ENCODE measurements around the gene SRPK2. TPM values are rescaled to one million over a fixed set of nuclear protein-coding genes. Genes with fewer than 3 reads are reported as not detected.

SRPK2 gene
- polyA plus RNA-seq, 1 donor from 2014 or later = 118 TPM

- no peaks in the 10 kb centered on the region for H3K9me2 ChIP-seq (ENCODE audit: insufficient read depth, low read length)
- no peak overlapping the region for H3K4me3 ChIP-seq (ENCODE audit: low read length)
- peaks cover 2% of the 10 kb centered on the region for H3K79me2 ChIP-seq (replicated peaks; ENCODE audit: insufficient read depth, low read length)
- no peaks in the 10 kb centered on the region for H3K36me3 ChIP-seq (ENCODE audit: insufficient read depth, low read length)
- no peak for TF ChIP-seq CTCF (IDR thresholded peaks at IDR 0.05; ENCODE audit: poor library complexity, severe bottlenecking)
- TF ChIP-seq EP300 (conservative IDR thresholded peaks at IDR 0.05; ENCODE audit: poor library complexity, severe bottlenecking) = no peak
- no peak for TF ChIP-seq MXI1 (conservative IDR thresholded peaks at IDR 0.05; ENCODE audit: poor library complexity, severe bottlenecking)
- TF ChIP-seq REST (IDR thresholded peaks at IDR 0.05; ENCODE audit: borderline replicate concordance) = no peak
- no peak for TF ChIP-seq SMC3 (conservative IDR thresholded peaks at IDR 0.05; ENCODE audit: poor library complexity)
- no peak for TF ChIP-seq RAD21 (conservative IDR thresholded peaks at IDR 0.05)
- TF ChIP-seq TAF1 (IDR thresholded peaks at IDR 0.05; ENCODE audit: low read depth) = no peak
- no peak for TF ChIP-seq POLR2AphosphoS5 (IDR thresholded peaks at IDR 0.05)
- TF ChIP-seq EZH2 (IDR thresholded peaks at IDR 0.05; ENCODE audit: borderline replicate concordance, insufficient read depth, low read length, poor library complexity, severe bottlenecking) = no peak
- no peaks in the 10 kb centered on the region for H3K27me3 ChIP-seq (ENCODE audit: insufficient read depth, low read depth, low read length)
- H3K9ac ChIP-seq (ENCODE audit: low read length) = no peak overlapping the region
- H3K9me3 ChIP-seq (ENCODE audit: low read length) = no peaks in the 10 kb centered on the region
- no peak overlapping the region for H2AFZ ChIP-seq (ENCODE audit: low read depth, low read length)
- no peak overlapping the region for H3K4me2 ChIP-seq (ENCODE audit: low read length)
- H3K27ac ChIP-seq (ENCODE audit: low read length) = no peak overlapping the region
- H3F3A ChIP-seq (ENCODE audit: insufficient read depth, low read length, poor library complexity, severe bottlenecking) = no peaks in the 10 kb centered on the region
- no peaks in the 10 kb centered on the region for H4K20me1 ChIP-seq (ENCODE audit: insufficient read depth)
These were observed 33.0 kb downstream of the SRPK2 start for GRCh38 chr7:105355701-105356100.

- Histone ChIP-seq H3K27me3 (ENCODE audit: insufficient read depth, low read depth, low read length) (no peaks in the 10 kb centered on the region), H3K9me2 (ENCODE audit: insufficient read depth, low read length) (no peaks in the 10 kb centered on the region), H3K36me3 (ENCODE audit: insufficient read depth, low read length) (no peaks in the 10 kb centered on the region), H3K4me2 (ENCODE audit: low read length) (no peak overlapping the region), H3K9me3 (ENCODE audit: low read length) (no peaks in the 10 kb centered on the region), H4K20me1 (ENCODE audit: insufficient read depth) (no peaks in the 10 kb centered on the region), H3K27ac (ENCODE audit: low read length) (no peak overlapping the region), H2AFZ (ENCODE audit: low read depth, low read length) (no peak overlapping the region), H3F3A (ENCODE audit: insufficient read depth, low read length, poor library complexity, severe bottlenecking) (no peaks in the 10 kb centered on the region), H3K9ac (ENCODE audit: low read length) (no peak overlapping the region), H3K4me3 (ENCODE audit: low read length) (no peak overlapping the region), H3K79me2 (replicated peaks; ENCODE audit: insufficient read depth, low read length) (peaks cover 2% of the 10 kb centered on the region)
- TF ChIP-seq EP300 (conservative IDR thresholded peaks at IDR 0.05; ENCODE audit: poor library complexity, severe bottlenecking) (no peak), MXI1 (conservative IDR thresholded peaks at IDR 0.05; ENCODE audit: poor library complexity, severe bottlenecking) (no peak), POLR2AphosphoS5 (IDR thresholded peaks at IDR 0.05) (no peak), CTCF (IDR thresholded peaks at IDR 0.05; ENCODE audit: poor library complexity, severe bottlenecking) (no peak), REST (IDR thresholded peaks at IDR 0.05; ENCODE audit: borderline replicate concordance) (no peak), TAF1 (IDR thresholded peaks at IDR 0.05; ENCODE audit: low read depth) (no peak), RAD21 (conservative IDR thresholded peaks at IDR 0.05) (no peak), SMC3 (conservative IDR thresholded peaks at IDR 0.05; ENCODE audit: poor library complexity) (no peak), EZH2 (IDR thresholded peaks at IDR 0.05; ENCODE audit: borderline replicate concordance, insufficient read depth, low read length, poor library complexity, severe bottlenecking) (no peak)
These were observed 34.3 kb downstream of the SRPK2 start for GRCh38 chr7:105354383-105354782.

All from neural cell (in vitro differentiated cells).